GM15510 (cell line): ENCODE results near the gene HS3ST4.

Experiments
- POLR2A ChIP-seq: IDR thresholded peaks from 3 replicates; pipeline ENCODE4 v1.6.1; 2011; ENCODE audit warnings: borderline replicate concordance; ENCODE audit not compliant: insufficient read length; ENCODE audit errors: extremely low read depth

HS3ST4 gene

GRCh38 chr16:26031286-26031685 lies 339.5 kb downstream of the HS3ST4 start:
- TF ChIP-seq POLR2A = no peak

GRCh38 chr16:26041952-26042668 lies 350.4 kb downstream of the HS3ST4 start:
- no peak for TF ChIP-seq POLR2A

DNA sequence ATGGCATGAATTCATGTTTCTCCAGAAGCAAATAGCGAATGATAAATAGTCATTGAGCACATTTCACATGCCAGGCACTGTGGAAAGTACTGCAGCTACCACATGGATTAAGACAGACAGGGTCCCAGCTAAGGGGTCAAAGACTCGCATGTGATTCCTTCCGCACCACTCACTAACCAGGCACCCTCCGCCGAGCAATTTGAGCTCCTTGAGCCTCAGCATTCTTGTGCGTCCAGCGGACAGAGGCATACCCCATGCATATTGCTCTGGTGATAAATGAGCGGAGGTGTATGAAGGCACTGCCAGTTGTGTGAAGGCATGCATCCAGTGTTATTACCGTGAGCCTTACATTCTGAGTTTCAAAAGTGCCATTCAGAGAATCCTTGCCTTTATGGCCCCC lies 358.7 kb downstream of the HS3ST4 start:
- TF ChIP-seq POLR2A = no peak

- no peak for TF ChIP-seq POLR2A
These were observed 359.3 kb downstream of the HS3ST4 start for GRCh38 chr16:26051063-26051462.

DNA sequence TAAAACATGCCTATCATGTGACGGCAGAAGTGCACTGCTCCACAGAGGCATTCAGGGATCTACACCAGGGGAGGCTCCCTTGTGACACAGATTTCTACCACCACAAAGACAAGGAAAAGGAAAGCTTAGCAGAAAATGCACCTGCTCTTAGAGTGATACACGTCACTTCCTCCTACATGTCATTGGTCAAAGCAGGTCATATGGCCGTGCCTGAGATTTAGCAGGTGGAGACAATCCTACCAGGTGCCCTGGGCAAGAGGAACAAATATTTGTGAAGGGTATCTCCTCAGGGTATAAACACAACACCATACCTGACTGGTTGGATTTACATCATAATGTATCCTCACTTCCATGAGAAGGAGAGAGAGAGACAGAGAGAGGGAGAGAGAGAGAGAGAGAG lies 362.1 kb downstream of the HS3ST4 start:
- TF ChIP-seq POLR2A = no peak

DNA sequence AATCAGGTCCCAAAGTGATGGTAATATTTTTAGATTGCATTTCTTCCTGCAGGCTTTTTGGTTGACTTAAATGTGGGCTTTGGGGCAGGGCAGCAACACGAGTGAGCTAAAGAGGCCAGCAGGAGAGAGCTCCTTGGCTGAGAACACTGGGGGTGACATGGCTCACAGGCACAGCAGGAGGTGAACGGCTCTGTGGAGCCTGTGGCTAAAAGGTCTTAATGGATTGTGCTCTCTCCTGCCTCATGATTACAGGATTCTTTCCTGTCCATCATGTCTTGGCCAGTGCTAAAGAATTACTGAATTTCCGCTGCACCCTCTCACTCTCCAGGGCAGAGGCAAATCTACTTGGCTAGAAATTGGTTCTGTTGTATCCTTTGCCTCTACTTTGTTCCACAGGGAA lies 366.6 kb downstream of the HS3ST4 start:
- TF ChIP-seq POLR2A = no peak

GRCh38 chr16:26070302-26071100 lies 378.7 kb downstream of the HS3ST4 start:
- no peak for TF ChIP-seq POLR2A

GRCh38 chr16:26071101-26071866 lies 379.5 kb downstream of the HS3ST4 start:
- TF ChIP-seq POLR2A = no peak

GRCh38 chr16:26078716-26079355 lies 387.1 kb downstream of the HS3ST4 start:
- no peak for TF ChIP-seq POLR2A

GRCh38 chr16:26087091-26087490 lies 395.3 kb downstream of the HS3ST4 start:
- no peak for TF ChIP-seq POLR2A

- TF ChIP-seq POLR2A = no peak
These were observed 399.8 kb downstream of the HS3ST4 start for GRCh38 chr16:26091511-26091910.

GRCh38 chr16:26102369-26102768 lies 410.6 kb downstream of the HS3ST4 start:
- TF ChIP-seq POLR2A = no peak

DNA sequence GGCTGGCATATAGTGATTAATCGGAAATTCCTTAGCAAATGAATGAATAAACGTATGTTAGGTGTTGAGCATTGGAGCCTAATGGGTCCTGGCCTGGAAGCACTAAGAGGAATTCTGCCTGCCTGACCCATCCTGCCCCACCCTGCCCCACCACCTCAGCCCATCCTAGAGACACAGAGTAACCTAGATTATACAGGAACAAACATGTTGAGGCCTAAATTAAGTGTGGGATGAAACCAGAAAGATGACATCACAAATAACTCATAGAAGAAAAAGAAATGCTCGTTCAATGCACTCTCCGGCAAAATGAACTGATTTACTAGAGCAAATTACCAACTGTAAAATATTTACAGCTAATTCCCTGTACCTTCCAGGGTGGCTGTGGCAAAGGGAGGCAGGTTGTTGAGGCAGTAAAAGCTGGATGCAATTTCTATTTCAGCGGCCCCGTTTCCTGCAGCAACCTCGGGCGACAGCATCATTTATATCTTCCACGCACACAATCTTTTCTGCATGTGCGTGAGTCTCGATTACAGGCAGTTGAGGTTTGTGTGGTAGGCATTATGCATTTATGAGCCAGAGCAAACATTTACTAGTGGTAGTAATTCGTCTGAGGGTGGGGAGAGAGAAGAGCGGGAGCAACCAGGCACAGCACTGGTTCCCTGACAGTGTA lies 417.2 kb downstream of the HS3ST4 start:
- TF ChIP-seq POLR2A = no peak

DNA sequence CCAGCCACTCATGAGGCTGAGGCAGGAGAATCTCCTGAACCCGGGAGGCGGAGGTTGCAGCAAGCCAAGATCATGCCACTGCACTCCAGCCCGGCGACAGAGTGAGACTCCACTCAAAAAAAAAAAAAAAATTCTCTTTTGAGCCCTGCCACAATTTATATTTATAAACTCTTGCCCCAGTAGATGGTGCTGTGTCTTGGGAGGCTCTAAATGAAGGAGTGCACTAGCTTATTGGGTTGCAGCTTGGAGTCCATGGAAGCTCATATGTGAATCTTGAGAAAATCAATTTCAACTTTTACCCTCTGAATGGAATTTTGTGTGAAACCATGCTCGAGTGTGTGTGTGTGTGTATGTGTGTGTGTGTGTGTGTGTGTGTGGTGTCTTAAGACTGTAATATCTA lies 420.1 kb downstream of the HS3ST4 start:
- TF ChIP-seq POLR2A = no peak
